WTC11 (cell line): Measurements from ENCODE around the gene APOF.

Source experiments
- ATF1 ChIP-seq: sonication (generic); formaldehyde crosslinking; IDR thresholded peaks from 2 replicates; pipeline ENCODE4 v1.8.1; 2023; ENCODE audit warnings: mild to moderate bottlenecking, moderate library complexity, missing genetic modification reagents
- CREB1 ChIP-seq: sonication (generic); formaldehyde crosslinking; IDR thresholded peaks from 2 replicates; pipeline ENCODE4 v1.8.0; 2023; ENCODE audit warnings: mild to moderate bottlenecking, missing genetic modification reagents
- CTCF ChIP-seq: fragments of 200-600 bp; IDR thresholded peaks from 2 replicates; pipeline ENCODE4 v1.8.0; 2022; ENCODE audit warnings: antibody characterized with exemption
- E2F4 ChIP-seq: sonication (generic); formaldehyde crosslinking; IDR thresholded peaks from 2 replicates; pipeline ENCODE4 v1.8.1; 2022; ENCODE audit warnings: low read depth, mild to moderate bottlenecking, moderate library complexity, missing genetic modification reagents, borderline replicate concordance
- ESRRA ChIP-seq: sonication (generic); formaldehyde crosslinking; IDR thresholded peaks from 2 replicates; pipeline ENCODE4 v1.8.1; 2022; ENCODE audit warnings: mild to moderate bottlenecking, missing genetic modification reagents, borderline replicate concordance
- KAT7 ChIP-seq: sonication (generic); formaldehyde crosslinking; IDR thresholded peaks from 2 replicates; pipeline ENCODE4 v1.8.1; 2023; ENCODE audit warnings: missing genetic modification reagents, mild to moderate bottlenecking, borderline replicate concordance
- MAX ChIP-seq: sonication (generic); formaldehyde crosslinking; IDR thresholded peaks from 2 replicates; pipeline ENCODE4 v1.8.0; 2022; ENCODE audit warnings: mild to moderate bottlenecking, missing genetic modification reagents
- MYBL2 ChIP-seq: sonication (generic); formaldehyde crosslinking; IDR thresholded peaks from 2 replicates; pipeline ENCODE4 v1.8.1; 2023; ENCODE audit warnings: mild to moderate bottlenecking, moderate library complexity, missing genetic modification reagents
- RELA ChIP-seq: sonication (generic); formaldehyde crosslinking; IDR thresholded peaks from 2 replicates; pipeline ENCODE4 v1.8.1; 2022; ENCODE audit warnings: missing genetic modification reagents, mild to moderate bottlenecking, borderline replicate concordance
- TEAD4 ChIP-seq: sonication (generic); formaldehyde crosslinking; IDR thresholded peaks from 2 replicates; pipeline ENCODE4 v1.8.0; 2022; ENCODE audit warnings: mild to moderate bottlenecking, missing genetic modification reagents
- USF1 ChIP-seq: sonication (generic); formaldehyde crosslinking; IDR thresholded peaks from 2 replicates; pipeline ENCODE4 v1.8.0; 2022; ENCODE audit warnings: mild to moderate bottlenecking, missing genetic modification reagents
- USF2 ChIP-seq: sonication (generic); formaldehyde crosslinking; IDR thresholded peaks from 2 replicates; pipeline ENCODE4 v1.8.1; 2023; ENCODE audit warnings: mild to moderate bottlenecking, missing genetic modification reagents, moderate library complexity
- ZNF121 ChIP-seq: sonication (generic); formaldehyde crosslinking; IDR thresholded peaks from 2 replicates; pipeline ENCODE4 v1.8.0; 2023; ENCODE audit warnings: missing genetic modification reagents
- ZNF281 ChIP-seq: sonication (generic); formaldehyde crosslinking; IDR thresholded peaks from 2 replicates; pipeline ENCODE4 v1.8.0; 2023; ENCODE audit warnings: mild to moderate bottlenecking, missing genetic modification reagents

GRCh38 chr12:56337753-56338251 is 24.9 kb downstream of the APOF start:
- TF ChIP-seq ZNF281 (CRISPR knock-in tag) = no peak
- no peak for TF ChIP-seq ATF1 (CRISPR knock-in tag)
- no peak for TF ChIP-seq USF2 (CRISPR knock-in tag)
- TF ChIP-seq ESRRA (CRISPR knock-in tag) = no peak
- TF ChIP-seq RELA = no peak
- TF ChIP-seq CTCF = no peak
- no peak for TF ChIP-seq E2F4 (CRISPR knock-in tag)
- TF ChIP-seq TEAD4 (CRISPR knock-in tag) = no peak
- no peak for TF ChIP-seq ZNF121
- no peak for TF ChIP-seq USF1
- TF ChIP-seq MYBL2 (CRISPR knock-in tag) = no peak
- TF ChIP-seq CREB1 (CRISPR knock-in tag) = no peak
- TF ChIP-seq KAT7 (CRISPR knock-in tag) = no peak
- no peak for TF ChIP-seq MAX (CRISPR knock-in tag)
